H1 (cell line): ENCODE results near the gene LLGL1. TPM values are rescaled to one million over a fixed set of nuclear protein-coding genes. Genes with fewer than 3 reads are reported as not detected.

Experiments used
- PHF8 ChIP-seq: fragments of 200-600 bp; sonication (generic); conservative IDR thresholded peaks from 2 replicates; pipeline ENCODE4 v1.7.1; 2012; ENCODE audit warnings: low read depth, mild to moderate bottlenecking, inconsistent platforms, low read length, moderate library complexity
- RBBP5 ChIP-seq: IDR thresholded peaks from 2 replicates; pipeline ENCODE4 v1.7.1; 2012; ENCODE audit warnings: low read depth, mild to moderate bottlenecking, inconsistent platforms, low read length, moderate library complexity, borderline replicate concordance
- polyA plus RNA-seq, 7 experiments: library from polyadenylated mRNA; depleted of rRNA in 3 of 7; stranded (reverse) in 5 of 7; unstranded in 2 of 7; fragments of >200 nt in 5 of 7; fragments of 200-250 nt in 2 of 7; gene quantifications; 1 replicate in 5 of 7; 2 replicates in 1 of 7; 4 replicates in 1 of 7; pipeline versions ENCODE4 v1.2.1 to v1.2.3, GENCODE V29; 2011 to 2013; ENCODE audit warnings: missing spikeins in 2 of 7, mixed read lengths in 2 of 7
- total RNA-seq: library from RNA; stranded (reverse); fragmentation: NEBNext Ultra II Directional; extraction: Animal tissue kit (Norgen Biotek cat#: 25700); gene quantifications from 2 replicates; pipeline ENCODE4 v1.2.1, GENCODE V29; 2021
- TF ChIP-seq, protein P1 (sequence below): fragments of 300-600 bp; sonication (generic); IDR thresholded peaks from 2 replicates; pipeline ENCODE4 v1.7.1; 2012; ENCODE audit warnings: low read length, moderate library complexity, mild to moderate bottlenecking, inconsistent platforms; ENCODE audit not compliant: insufficient replicate concordance

Gene LLGL1
- total and polyA plus RNA-seq, 2 of the 8 experiments (the other 6 are each of a cell fraction or from before 2014, with no cell fraction given) = 71.3 to 107 TPM

DNA sequence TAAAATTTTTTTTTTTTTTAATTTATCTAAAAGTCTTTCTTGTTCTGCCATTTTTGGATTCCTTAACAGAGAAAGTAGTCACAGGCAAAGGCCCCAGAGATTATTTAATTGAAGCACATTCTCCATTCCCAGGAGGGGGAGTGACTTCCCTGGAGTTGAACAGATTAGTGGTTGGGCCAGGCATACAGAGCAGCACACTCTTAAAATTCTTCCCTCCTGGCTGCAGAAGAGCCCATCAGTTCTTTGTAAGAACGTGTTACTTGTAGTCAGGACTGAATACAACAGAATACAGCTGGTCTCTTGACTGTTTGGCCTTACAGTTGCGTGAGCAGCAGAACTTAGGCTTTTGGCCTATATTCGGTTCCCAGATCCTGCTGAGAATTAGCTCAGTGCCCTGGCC lies 40.0 kb upstream of the LLGL1 start (continued):
- TF ChIP-seq, protein P1, sequence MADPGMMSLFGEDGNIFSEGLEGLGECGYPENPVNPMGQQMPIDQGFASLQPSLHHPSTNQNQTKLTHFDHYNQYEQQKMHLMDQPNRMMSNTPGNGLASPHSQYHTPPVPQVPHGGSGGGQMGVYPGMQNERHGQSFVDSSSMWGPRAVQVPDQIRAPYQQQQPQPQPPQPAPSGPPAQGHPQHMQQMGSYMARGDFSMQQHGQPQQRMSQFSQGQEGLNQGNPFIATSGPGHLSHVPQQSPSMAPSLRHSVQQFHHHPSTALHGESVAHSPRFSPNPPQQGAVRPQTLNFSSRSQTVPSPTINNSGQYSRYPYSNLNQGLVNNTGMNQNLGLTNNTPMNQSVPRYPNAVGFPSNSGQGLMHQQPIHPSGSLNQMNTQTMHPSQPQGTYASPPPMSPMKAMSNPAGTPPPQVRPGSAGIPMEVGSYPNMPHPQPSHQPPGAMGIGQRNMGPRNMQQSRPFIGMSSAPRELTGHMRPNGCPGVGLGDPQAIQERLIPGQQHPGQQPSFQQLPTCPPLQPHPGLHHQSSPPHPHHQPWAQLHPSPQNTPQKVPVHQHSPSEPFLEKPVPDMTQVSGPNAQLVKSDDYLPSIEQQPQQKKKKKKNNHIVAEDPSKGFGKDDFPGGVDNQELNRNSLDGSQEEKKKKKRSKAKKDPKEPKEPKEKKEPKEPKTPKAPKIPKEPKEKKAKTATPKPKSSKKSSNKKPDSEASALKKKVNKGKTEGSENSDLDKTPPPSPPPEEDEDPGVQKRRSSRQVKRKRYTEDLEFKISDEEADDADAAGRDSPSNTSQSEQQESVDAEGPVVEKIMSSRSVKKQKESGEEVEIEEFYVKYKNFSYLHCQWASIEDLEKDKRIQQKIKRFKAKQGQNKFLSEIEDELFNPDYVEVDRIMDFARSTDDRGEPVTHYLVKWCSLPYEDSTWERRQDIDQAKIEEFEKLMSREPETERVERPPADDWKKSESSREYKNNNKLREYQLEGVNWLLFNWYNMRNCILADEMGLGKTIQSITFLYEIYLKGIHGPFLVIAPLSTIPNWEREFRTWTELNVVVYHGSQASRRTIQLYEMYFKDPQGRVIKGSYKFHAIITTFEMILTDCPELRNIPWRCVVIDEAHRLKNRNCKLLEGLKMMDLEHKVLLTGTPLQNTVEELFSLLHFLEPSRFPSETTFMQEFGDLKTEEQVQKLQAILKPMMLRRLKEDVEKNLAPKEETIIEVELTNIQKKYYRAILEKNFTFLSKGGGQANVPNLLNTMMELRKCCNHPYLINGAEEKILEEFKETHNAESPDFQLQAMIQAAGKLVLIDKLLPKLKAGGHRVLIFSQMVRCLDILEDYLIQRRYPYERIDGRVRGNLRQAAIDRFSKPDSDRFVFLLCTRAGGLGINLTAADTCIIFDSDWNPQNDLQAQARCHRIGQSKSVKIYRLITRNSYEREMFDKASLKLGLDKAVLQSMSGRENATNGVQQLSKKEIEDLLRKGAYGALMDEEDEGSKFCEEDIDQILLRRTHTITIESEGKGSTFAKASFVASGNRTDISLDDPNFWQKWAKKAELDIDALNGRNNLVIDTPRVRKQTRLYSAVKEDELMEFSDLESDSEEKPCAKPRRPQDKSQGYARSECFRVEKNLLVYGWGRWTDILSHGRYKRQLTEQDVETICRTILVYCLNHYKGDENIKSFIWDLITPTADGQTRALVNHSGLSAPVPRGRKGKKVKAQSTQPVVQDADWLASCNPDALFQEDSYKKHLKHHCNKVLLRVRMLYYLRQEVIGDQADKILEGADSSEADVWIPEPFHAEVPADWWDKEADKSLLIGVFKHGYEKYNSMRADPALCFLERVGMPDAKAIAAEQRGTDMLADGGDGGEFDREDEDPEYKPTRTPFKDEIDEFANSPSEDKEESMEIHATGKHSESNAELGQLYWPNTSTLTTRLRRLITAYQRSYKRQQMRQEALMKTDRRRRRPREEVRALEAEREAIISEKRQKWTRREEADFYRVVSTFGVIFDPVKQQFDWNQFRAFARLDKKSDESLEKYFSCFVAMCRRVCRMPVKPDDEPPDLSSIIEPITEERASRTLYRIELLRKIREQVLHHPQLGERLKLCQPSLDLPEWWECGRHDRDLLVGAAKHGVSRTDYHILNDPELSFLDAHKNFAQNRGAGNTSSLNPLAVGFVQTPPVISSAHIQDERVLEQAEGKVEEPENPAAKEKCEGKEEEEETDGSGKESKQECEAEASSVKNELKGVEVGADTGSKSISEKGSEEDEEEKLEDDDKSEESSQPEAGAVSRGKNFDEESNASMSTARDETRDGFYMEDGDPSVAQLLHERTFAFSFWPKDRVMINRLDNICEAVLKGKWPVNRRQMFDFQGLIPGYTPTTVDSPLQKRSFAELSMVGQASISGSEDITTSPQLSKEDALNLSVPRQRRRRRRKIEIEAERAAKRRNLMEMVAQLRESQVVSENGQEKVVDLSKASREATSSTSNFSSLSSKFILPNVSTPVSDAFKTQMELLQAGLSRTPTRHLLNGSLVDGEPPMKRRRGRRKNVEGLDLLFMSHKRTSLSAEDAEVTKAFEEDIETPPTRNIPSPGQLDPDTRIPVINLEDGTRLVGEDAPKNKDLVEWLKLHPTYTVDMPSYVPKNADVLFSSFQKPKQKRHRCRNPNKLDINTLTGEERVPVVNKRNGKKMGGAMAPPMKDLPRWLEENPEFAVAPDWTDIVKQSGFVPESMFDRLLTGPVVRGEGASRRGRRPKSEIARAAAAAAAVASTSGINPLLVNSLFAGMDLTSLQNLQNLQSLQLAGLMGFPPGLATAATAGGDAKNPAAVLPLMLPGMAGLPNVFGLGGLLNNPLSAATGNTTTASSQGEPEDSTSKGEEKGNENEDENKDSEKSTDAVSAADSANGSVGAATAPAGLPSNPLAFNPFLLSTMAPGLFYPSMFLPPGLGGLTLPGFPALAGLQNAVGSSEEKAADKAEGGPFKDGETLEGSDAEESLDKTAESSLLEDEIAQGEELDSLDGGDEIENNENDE = no peak
- no peak for TF ChIP-seq PHF8
- TF ChIP-seq RBBP5 = no peak
